Cardiac septum (tissue), 1 donor: ENCODE results near the gene ZNF765. TPM values are rescaled to one million over a fixed set of nuclear protein-coding genes. Genes with fewer than 3 reads are reported as not detected.
"Not testable (repeated sequence)": the region's sequence is repeated elsewhere in the genome, so short reads cannot be mapped to it uniquely, and the experiment has no call there.

Experiments used
- DNase-seq: peaks from one replicate; pipeline ENCODE4 v3.0.0-alpha.2; 2020; ENCODE audit warnings: low spot score
- intact Hi-C: fragments of 100-400 bp; cut with DNase I; formaldehyde crosslinking; loops from one replicate; pipeline ENCODE4 v1.14.0; 2022
- total RNA-seq: library from RNA; stranded (reverse); fragmentation: NEBNext Ultra II Directional; extraction: Animal tissue kit (Norgen Biotek cat#: 25700); gene quantifications from one replicate; pipeline ENCODE4 v1.2.1, GENCODE V29; 2021
- donor health status: DM: no; HTN: no; CAD: no.

Gene ZNF765
- total RNA-seq, 1 donor from 2014 or later = 4.5 TPM

DNA sequence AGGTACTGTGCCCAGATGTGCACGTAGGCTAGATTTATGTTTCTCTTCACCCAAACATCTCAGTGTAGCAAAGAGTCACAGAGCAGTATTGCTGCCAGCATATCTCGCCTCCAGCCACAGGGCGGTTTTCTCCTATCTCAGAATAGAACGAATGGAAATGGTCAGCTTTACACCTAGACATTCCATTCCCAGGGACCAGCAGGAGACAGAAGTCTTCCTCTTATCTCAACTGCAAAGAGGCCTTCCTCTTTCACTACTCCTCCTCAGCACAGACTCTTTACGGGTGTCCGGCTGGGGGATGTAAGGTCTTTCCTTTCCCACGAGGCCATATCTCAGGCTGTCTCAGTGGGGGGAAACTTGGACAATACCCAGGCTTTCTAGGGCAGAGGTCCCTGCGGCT is 73.7 kb downstream of the ZNF765 start:
- intact Hi-C loops = loop anchor here (5.0 to 10.0 kb wide), 3 partner anchors 36 to 274 kb away; partner anchors contain the start of genes ZNF665 and ZNF761
- DNase-seq = not testable (repeated sequence)

DNA sequence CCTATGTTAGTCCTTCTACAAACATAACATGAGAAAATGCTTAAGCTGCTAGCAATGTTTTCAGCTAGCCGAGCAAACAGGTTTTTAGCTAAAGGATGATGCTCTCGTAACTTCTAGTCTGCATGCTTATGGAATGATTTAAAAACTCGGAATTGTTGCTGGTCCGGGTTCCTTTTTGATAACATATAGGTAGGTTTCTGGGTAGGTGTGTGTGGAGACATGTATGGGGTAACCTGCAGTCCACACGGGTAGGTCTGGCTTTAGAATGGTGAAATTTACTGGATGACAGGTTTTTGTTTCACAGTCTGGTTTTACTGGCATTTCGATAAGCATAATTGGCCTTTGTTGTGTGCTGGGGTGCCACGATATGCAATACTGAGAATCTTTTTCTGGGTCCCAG is 77.0 kb downstream of the ZNF765 start:
- no peak for DNase-seq
- intact Hi-C loops = no loop called here

DNA sequence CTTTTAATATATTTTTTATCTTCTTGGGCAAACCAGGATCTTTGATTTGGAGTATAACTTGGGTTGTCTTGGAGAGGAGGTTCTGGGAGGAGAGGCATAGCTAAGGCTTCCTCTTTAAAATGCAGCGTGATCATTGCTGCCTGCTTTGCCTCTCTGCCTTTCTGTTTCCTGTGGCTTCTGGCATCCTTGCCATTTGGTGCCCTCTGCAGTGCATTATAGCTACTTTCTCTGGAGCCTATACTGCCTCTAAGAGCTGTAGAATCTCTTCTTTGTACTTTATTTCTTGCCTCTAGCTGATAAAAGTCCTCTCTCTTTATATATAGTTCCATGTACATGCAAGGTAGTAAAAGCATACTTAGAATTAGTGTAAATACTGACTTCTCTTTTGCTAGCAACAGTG is 79.9 kb downstream of the ZNF765 start:
- intact Hi-C loops, DNase-seq: not testable (repeated sequence)

DNA sequence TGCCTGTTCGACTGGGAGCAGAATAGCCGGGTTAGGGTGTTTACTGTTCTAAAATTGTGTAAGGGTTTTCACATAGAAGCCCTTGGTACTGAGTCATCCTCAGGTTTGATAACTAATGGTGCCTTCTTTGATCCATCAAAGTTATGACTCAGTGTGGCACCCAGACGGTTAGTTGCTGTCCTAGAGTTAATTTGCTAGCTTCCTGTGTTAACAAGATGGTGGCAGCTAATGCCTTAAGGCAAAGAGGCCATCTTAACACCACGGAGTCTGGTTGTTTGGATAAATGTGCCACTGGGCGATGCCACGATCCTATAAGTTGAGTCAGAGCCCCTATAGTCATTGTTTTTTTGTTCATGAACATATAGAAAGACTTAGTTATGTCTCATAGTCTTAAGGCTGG is 80.5 kb downstream of the ZNF765 start:
- DNase-seq, intact Hi-C loops: not testable (repeated sequence)

Other genes starting within 250 kb of the ZNF765 start
- 7.7 TPM for gene ZNF347, start 236.1 kb upstream of the ZNF765 start, total RNA-seq
- gene ZNF665, start 201.8 kb upstream of the ZNF765 start, total RNA-seq = 1.3 TPM
- gene ZNF677, start 140.3 kb upstream of the ZNF765 start, total RNA-seq = 20.2 TPM
- not detected for gene VN1R2, start 136.9 kb upstream of the ZNF765 start, total RNA-seq
- not detected for gene VN1R4, start 127.4 kb upstream of the ZNF765 start, total RNA-seq
- gene ZNF845, start 61.4 kb upstream of the ZNF765 start, total RNA-seq = 3.2 TPM
- 4.4 TPM for gene ZNF525, start 29.4 kb upstream of the ZNF765 start, total RNA-seq
- 3.5 TPM for gene ZNF761, start 36.8 kb downstream of the ZNF765 start, total RNA-seq
- 0.75 TPM for gene ZNF813, start 72.6 kb downstream of the ZNF765 start, total RNA-seq
- 9.8 TPM for gene ZNF331, start 143.0 kb downstream of the ZNF765 start, total RNA-seq
- gene DPRX, start 236.8 kb downstream of the ZNF765 start, total RNA-seq = 0.54 TPM